Urinary bladder (tissue), 4 donors: ENCODE results near the gene GNA15. TPM values are rescaled to one million over a fixed set of nuclear protein-coding genes. Genes with fewer than 3 reads are reported as not detected.

Source experiments
- DNase-seq: peaks from one replicate; pipeline ENCODE4 v3.0.0-alpha.2; 2015; ENCODE audit errors: extremely low spot score
- H3K27ac ChIP-seq: one replicate; pipeline ENCODE4 v1.5.1; 2013; ENCODE audit warnings: low read depth, mild to moderate bottlenecking, moderate library complexity
- H3K36me3 ChIP-seq: one replicate; pipeline ENCODE4 v1.6.1; 2013; ENCODE audit warnings: mild to moderate bottlenecking, moderate library complexity; ENCODE audit not compliant: insufficient read depth
- H3K4me1 ChIP-seq: one replicate; pipeline ENCODE4 v1.6.1; 2013; ENCODE audit warnings: mild to moderate bottlenecking, moderate library complexity; ENCODE audit not compliant: insufficient read depth
- H3K4me3 ChIP-seq: one replicate; pipeline ENCODE4 v1.5.1; 2013; ENCODE audit warnings: low read depth, low read length
- WGBS: extraction: QIAGEN DNeasy Blood & Tissue Kit; methylation state at CpG from one replicate; pipeline ENCODE4 v1.1.7; 2013; 5-methylcytosine and 5-hydroxymethylcytosine counted together
- polyA plus RNA-seq: library from polyadenylated mRNA; stranded (reverse); fragments of 200-250 nt; gene quantifications from one replicate; pipeline ENCODE4 v1.2.3, GENCODE V29; 2013
- total RNA-seq: library from RNA; depleted of rRNA; stranded (reverse); fragments of >200 nt; gene quantifications from one replicate; pipeline ENCODE4 v1.2.3, GENCODE V29; 2014
- donor health status: healthy with polysubstance abuse.
- donor health status: healthy.

Gene GNA15
- total and polyA plus RNA-seq, 2 donors, result 6.2 to 9.6 TPM

GRCh38 chr19:3175781-3176714 lies 40.2 kb downstream of the GNA15 start:
- 60% methylated on average over 17 of the region's 17 CpGs for WGBS
- peak; percentile 52 for DNase-seq
- H3K27ac ChIP-seq, result peak overlapping the region; percentile 95

GRCh38 chr19:3176715-3177501 lies 41.1 kb downstream of the GNA15 start:
- Histone ChIP-seq H3K27ac (peak overlapping the region; percentile 95), H3K4me3 (no peak overlapping the region), H3K4me1 (no peaks in the 10 kb centered on the region), H3K36me3 (no peaks in the 10 kb centered on the region)
- DNase-seq, result peak; percentile 20
- 72% methylated on average over 11 of the region's 11 CpGs for WGBS

More at GRCh38 chr19:3175781-3176714, 40.2 kb downstream of the GNA15 start:
- Histone ChIP-seq H3K36me3 (no peaks in the 10 kb centered on the region), H3K4me3 (no peak overlapping the region), H3K4me1 (no peaks in the 10 kb centered on the region)

- Histone ChIP-seq H3K4me3 (peak within 1 kb of the TSS; percentile 28), H3K4me1 (no peaks in the 10 kb centered on the region), H3K27ac (peak within 1 kb of the TSS; percentile 32), H3K36me3 (no peaks in the 10 kb centered on the region)
- DNase-seq, result no peak
- WGBS, result 72% methylated on average over 42 of the region's 42 CpGs
Observed at GRCh38 chr19:3178377-3178972, 42.6 kb downstream of the GNA15 start, which contains the start of gene S1PR4. Gene S1PR4, plus strand, starts transcription at chr19:3178769. Its CDS starts 24 bp downstream, at chr19:3178793.

GRCh38 chr19:3178973-3179738 lies 43.3 kb downstream of the GNA15 start:
- Histone ChIP-seq H3K36me3 (no peaks in the 10 kb centered on the region), H3K27ac (no peak overlapping the region), H3K4me3 (peak overlapping the region; percentile 28), H3K4me1 (no peaks in the 10 kb centered on the region)
- DNase-seq, result no peak
- WGBS, result 83% methylated on average over 52 of the region's 52 CpGs

- H3K27ac ChIP-seq, result no peak overlapping the region
- H3K4me1 ChIP-seq, result no peaks in the 10 kb centered on the region
- peak overlapping the region; percentile 28 for H3K4me3 ChIP-seq
- no peaks in the 10 kb centered on the region for H3K36me3 ChIP-seq
- WGBS, result 82% methylated on average over 31 of the region's 31 CpGs
- no peak for DNase-seq
Observed at GRCh38 chr19:3179739-3180293, 44.0 kb downstream of the GNA15 start.

GRCh38 chr19:3183721-3184641 lies 48.1 kb downstream of the GNA15 start:
- DNase-seq, result no peak

GRCh38 chr19:3184847-3185460 lies 49.1 kb downstream of the GNA15 start:
- Histone ChIP-seq H3K27ac (no peak overlapping the region), H3K4me3 (peak overlapping the region; percentile 94), H3K4me1 (no peaks in the 10 kb centered on the region), H3K36me3 (no peaks in the 10 kb centered on the region)
- no peak for DNase-seq
- 14% methylated on average over 14 of the region's 14 CpGs for WGBS

More at GRCh38 chr19:3183721-3184641, 48.1 kb downstream of the GNA15 start:
- Histone ChIP-seq H3K4me1 (no peaks in the 10 kb centered on the region), H3K27ac (no peak overlapping the region), H3K36me3 (no peaks in the 10 kb centered on the region), H3K4me3 (no peak overlapping the region)
- WGBS, result 73% methylated on average over 13 of the region's 13 CpGs

- WGBS, result under 1% methylated on average over 69 of the region's 69 CpGs
- peak; percentile 96 for DNase-seq
- no peaks in the 10 kb centered on the region for H3K4me1 ChIP-seq
- no peaks in the 10 kb centered on the region for H3K36me3 ChIP-seq
- peak within 1 kb of the TSS; percentile 94 for H3K4me3 ChIP-seq
- peak within 1 kb of the TSS; percentile 28 for H3K27ac ChIP-seq
Observed at GRCh38 chr19:3185461-3186159, 49.8 kb downstream of the GNA15 start, which contains the start of gene NCLN. Gene NCLN, plus strand, starts transcription at chr19:3185930. Its CDS starts 101 bp downstream, at chr19:3186031.

- no peaks in the 10 kb centered on the region for H3K36me3 ChIP-seq
- H3K4me1 ChIP-seq, result no peaks in the 10 kb centered on the region
- DNase-seq, result no peak
- peak overlapping the region; percentile 94 for H3K4me3 ChIP-seq
- WGBS, result under 1% methylated on average over 38 of the region's 38 CpGs
- no peak overlapping the region for H3K27ac ChIP-seq
Observed at GRCh38 chr19:3186160-3186688, 50.4 kb downstream of the GNA15 start.

- no peaks in the 10 kb centered on the region for H3K36me3 ChIP-seq
- H3K27ac ChIP-seq, result no peak overlapping the region
- DNase-seq, result no peak
- H3K4me1 ChIP-seq, result no peaks in the 10 kb centered on the region
- peak overlapping the region; percentile 94 for H3K4me3 ChIP-seq
- 76% methylated on average over 23 of the region's 23 CpGs for WGBS
Observed at GRCh38 chr19:3186891-3187661, 51.2 kb downstream of the GNA15 start.
